SK-N-MC (cell line): ENCODE results near the gene ATXN7L3B.
A peak's percentile ranks its signal among the peaks of the same experiment; 100 is the strongest.

Experiments used
- DNase-seq: peaks from one replicate; pipeline ENCODE4 v3.0.0-alpha.2; 2011; ENCODE audit warnings: low read depth, low spot score
- H3K27ac ChIP-seq: fragments of 200-600 bp; sonication (generic); 2 replicates; pipeline ENCODE4 v1.5.1; 2016; ENCODE audit warnings: mixed run types
- H3K36me3 ChIP-seq: fragments of 200-600 bp; sonication (generic); 2 replicates; pipeline ENCODE4 v1.6.1; 2017; ENCODE audit warnings: antibody characterized with exemption, low read length, mixed read lengths; ENCODE audit not compliant: insufficient read depth
- H3K4me3 ChIP-seq: fragments of 200-600 bp; sonication (generic); 2 replicates; pipeline ENCODE4 v1.5.1; 2016
- H3K9ac ChIP-seq: fragments of 200-600 bp; sonication (generic); 2 replicates; pipeline ENCODE4 v1.8.0; 2017; ENCODE audit warnings: mixed run types, mixed read lengths; ENCODE audit not compliant: insufficient read length
- H3K9me3 ChIP-seq: fragments of 200-600 bp; sonication (generic); 2 replicates; pipeline ENCODE4 v1.6.1; 2017; ENCODE audit warnings: low read depth, mild to moderate bottlenecking, antibody characterized with exemption, low read length, moderate library complexity, mixed read lengths
- EZH2 ChIP-seq: fragments of 200-600 bp; sonication (generic); IDR thresholded peaks from one replicate; pipeline ENCODE4 v1.6.1; 2017; ENCODE audit warnings: antibody characterized with exemption
- FOXP2 ChIP-seq: optimal IDR thresholded peaks from 2 replicates; pipeline ENCODE3; 2011; ENCODE audit warnings: mild to moderate bottlenecking, moderate library complexity; ENCODE audit not compliant: insufficient read depth; ENCODE audit errors: extremely low read length, control extremely low read depth
- POLR2AphosphoS5 ChIP-seq: IDR thresholded peaks from 2 replicates; pipeline ENCODE4 v1.6.1; 2012; ENCODE audit warnings: mild to moderate bottlenecking, low read depth, low read length, borderline replicate concordance

The ATXN7L3B gene

GRCh38 chr12:74539261-74539660 lies 1.6 kb downstream of the ATXN7L3B start:
- Histone ChIP-seq H3K36me3 (peaks cover 59% of the 10 kb centered on the region), H3K27ac (no peak overlapping the region), H3K9ac (peak overlapping the region; percentile 99), H3K4me3 (peak overlapping the region; percentile 93), H3K9me3 (no peaks in the 10 kb centered on the region)
- TF ChIP-seq POLR2AphosphoS5 (no peak), FOXP2 (no peak), EZH2 (no peak)
- DNase-seq: no peak

GRCh38 chr12:74539765-74540526 lies 2.3 kb downstream of the ATXN7L3B start:
- peak overlapping the region; percentile 99 for H3K9ac ChIP-seq
- no peak overlapping the region; the same call in 1 of the 2 replicates for H3K27ac ChIP-seq
- no peaks in the 10 kb centered on the region for H3K9me3 ChIP-seq
- DNase-seq: no peak
- peaks cover 59% of the 10 kb centered on the region for H3K36me3 ChIP-seq
- H3K4me3 ChIP-seq: peak overlapping the region; percentile 93
- TF ChIP-seq EZH2: no peak

DNA sequence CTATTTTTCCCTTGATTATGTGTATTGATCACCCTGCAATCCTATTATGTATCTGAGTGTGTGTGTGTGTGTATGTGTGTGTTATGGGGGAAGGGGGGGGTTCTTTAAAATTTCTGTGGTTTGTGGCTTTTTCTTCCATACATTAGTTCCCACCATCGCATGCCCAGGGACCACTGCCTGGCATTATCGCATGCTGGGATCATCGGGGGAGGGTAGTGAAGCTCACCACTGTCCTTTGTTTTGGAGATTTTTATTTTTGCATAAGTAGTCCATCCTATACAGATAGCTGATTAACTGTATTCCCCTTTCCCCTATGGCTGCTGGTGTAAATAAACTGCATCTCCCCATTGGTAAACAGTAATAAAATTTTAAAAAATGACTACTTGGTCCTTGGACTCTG lies 3.4 kb downstream of the ATXN7L3B start:
- peaks cover 62% of the 10 kb centered on the region for H3K36me3 ChIP-seq
- no peak overlapping the region for H3K27ac ChIP-seq
- H3K9ac ChIP-seq: no peak overlapping the region
- TF ChIP-seq EZH2 (no peak), FOXP2 (no peak), POLR2AphosphoS5 (no peak)
- no peaks in the 10 kb centered on the region for H3K9me3 ChIP-seq
- no peak for DNase-seq
- peak overlapping the region; percentile 93 for H3K4me3 ChIP-seq

GRCh38 chr12:74547249-74547648 lies 9.6 kb downstream of the ATXN7L3B start:
- H3K9me3 ChIP-seq: no peaks in the 10 kb centered on the region
- peaks cover 18% of the 10 kb centered on the region for H3K36me3 ChIP-seq
- no peak for DNase-seq
- no peak overlapping the region for H3K9ac ChIP-seq
- no peak overlapping the region for H3K4me3 ChIP-seq
- H3K27ac ChIP-seq: no peak overlapping the region
- TF ChIP-seq FOXP2 (no peak), EZH2 (no peak), POLR2AphosphoS5 (no peak)

- Histone ChIP-seq H3K27ac (no peak overlapping the region), H3K9ac (no peak overlapping the region), H3K9me3 (no peaks in the 10 kb centered on the region), H3K36me3 (no peaks in the 10 kb centered on the region), H3K4me3 (no peak overlapping the region)
- no peak for TF ChIP-seq POLR2AphosphoS5
- TF ChIP-seq EZH2: no peak
- TF ChIP-seq FOXP2: no peak
- no peak for DNase-seq
Observed at GRCh38 chr12:74551291-74551690, 13.7 kb downstream of the ATXN7L3B start.

- no peaks in the 10 kb centered on the region for H3K36me3 ChIP-seq
- H3K9me3 ChIP-seq: no peaks in the 10 kb centered on the region
- DNase-seq: no peak
- H3K27ac ChIP-seq: no peak overlapping the region
- H3K4me3 ChIP-seq: no peak overlapping the region
- H3K9ac ChIP-seq: no peak overlapping the region
- TF ChIP-seq FOXP2 (no peak), POLR2AphosphoS5 (no peak), EZH2 (no peak)
Observed at GRCh38 chr12:74552201-74552600, 14.6 kb downstream of the ATXN7L3B start.

GRCh38 chr12:74559728-74560127 lies 22.1 kb downstream of the ATXN7L3B start:
- TF ChIP-seq FOXP2 (no peak), EZH2 (no peak), POLR2AphosphoS5 (no peak)
- DNase-seq: no peak
- Histone ChIP-seq H3K9me3 (no peaks in the 10 kb centered on the region), H3K27ac (no peak overlapping the region), H3K4me3 (no peak overlapping the region), H3K9ac (no peak overlapping the region), H3K36me3 (no peaks in the 10 kb centered on the region)

DNA sequence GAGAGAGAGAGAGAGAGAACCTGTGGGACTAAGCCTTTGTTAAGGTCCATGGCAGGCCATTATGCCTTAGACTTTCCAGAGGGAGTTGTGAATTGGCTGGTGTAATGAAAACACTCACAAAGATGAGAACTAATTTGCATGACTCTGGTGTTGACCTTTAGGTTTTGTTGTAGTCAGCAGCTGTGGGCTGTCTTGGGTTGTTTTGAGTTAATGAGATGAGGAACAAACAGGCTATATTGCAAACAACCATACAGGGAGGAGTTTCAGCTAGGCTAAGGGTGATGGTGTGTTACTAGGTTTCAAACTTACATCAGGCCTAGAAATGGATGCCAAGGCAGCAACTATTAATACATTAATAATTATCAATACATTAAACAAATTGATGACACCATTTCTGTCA lies 26.3 kb downstream of the ATXN7L3B start:
- Histone ChIP-seq H3K27ac (no peak overlapping the region), H3K36me3 (no peaks in the 10 kb centered on the region), H3K4me3 (no peak overlapping the region), H3K9ac (no peak overlapping the region), H3K9me3 (no peaks in the 10 kb centered on the region)
- no peak for DNase-seq
- no peak for TF ChIP-seq POLR2AphosphoS5
- no peak for TF ChIP-seq FOXP2
- TF ChIP-seq EZH2: no peak

DNA sequence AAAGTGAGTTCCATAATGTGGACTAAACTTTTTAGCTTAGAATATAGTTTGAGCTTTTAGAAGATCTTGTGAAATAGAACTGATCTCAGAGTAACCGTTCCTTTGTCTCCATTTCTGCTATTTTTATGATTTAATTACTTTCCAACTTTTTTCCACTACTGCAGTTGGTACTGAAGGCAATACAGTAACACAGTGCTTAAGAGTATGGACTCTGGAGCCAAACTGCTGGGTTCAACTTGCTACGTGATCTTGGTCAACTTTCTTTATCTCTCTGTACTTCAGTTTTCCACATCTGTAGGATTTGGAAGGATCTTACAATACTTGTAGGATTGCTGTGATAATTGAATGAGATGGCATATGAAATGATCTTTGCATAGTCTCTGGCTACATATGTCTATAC lies 40.9 kb downstream of the ATXN7L3B start:
- Histone ChIP-seq H3K27ac (no peak overlapping the region), H3K4me3 (no peak overlapping the region), H3K9ac (no peak overlapping the region), H3K9me3 (no peaks in the 10 kb centered on the region), H3K36me3 (no peaks in the 10 kb centered on the region)
- DNase-seq: no peak
- no peak for TF ChIP-seq POLR2AphosphoS5
- TF ChIP-seq FOXP2: no peak
- no peak for TF ChIP-seq EZH2
